HEK293 (cell line): Measurements from ENCODE around the gene FAM120A.

Experiments
- CTCF ChIA-PET: fragments of 350-600 bp; formaldehyde crosslinking; extraction: SDS; loops from one replicate; lab custom pipeline; 2021; ENCODE audit warnings: antibody characterized with exemption; lab: Yijun Ruan, JAX
- POLR2A ChIA-PET: fragments of 300-600 bp; formaldehyde crosslinking; extraction: SDS; loops from one replicate; lab custom pipeline; 2020; ENCODE audit warnings: antibody characterized with exemption, inconsistent platforms; lab: Yijun Ruan, JAX
- H3K27ac ChIP-seq: fragments of 200-500 bp; sonication (Bioruptor generic); 2 replicates; pipeline ENCODE4 v1.5.1; 2014; ENCODE audit warnings: low read depth, low read length, control low read depth, inconsistent platforms; ENCODE audit errors: extremely low read depth
- H3K36me3 ChIP-seq, 2 experiments: fragments of 200-500 bp in 1 of 2; sonication (Bioruptor generic) in 1 of 2; 1 replicate in 1 of 2; 2 replicates in 1 of 2; pipeline ENCODE4 v1.5.1; 2014 to 2017; ENCODE audit warnings: inconsistent platforms in 2 of 2, low read length in 2 of 2; ENCODE audit not compliant: control insufficient read depth in 2 of 2, insufficient read depth in 1 of 2
- H3K4me1 ChIP-seq: fragments of 200-500 bp; sonication (Bioruptor generic); 2 replicates; pipeline ENCODE4 v1.5.1; 2014; ENCODE audit warnings: mild to moderate bottlenecking, low read length, inconsistent platforms; ENCODE audit not compliant: control insufficient read depth, insufficient read depth
- H3K4me3 ChIP-seq: 2 replicates; pipeline ENCODE4 v1.5.1; 2011; ENCODE audit warnings: low read depth, mild to moderate bottlenecking, control low read depth, low read length, moderate library complexity
- H3K9me3 ChIP-seq: fragments of 200-500 bp; sonication (Bioruptor generic); 2 replicates; pipeline ENCODE4 v1.5.1; 2014; ENCODE audit warnings: low read depth, low read length, inconsistent platforms; ENCODE audit not compliant: control insufficient read depth, insufficient read depth
- ATF2 ChIP-seq: fragments of 450-650 bp; formaldehyde crosslinking; IDR thresholded peaks from 2 replicates; pipeline ENCODE4 v1.5.1; 2016; ENCODE audit warnings: missing biosample characterization, missing genetic modification characterization, low read depth
- HOXD13 ChIP-seq: sonication (generic); formaldehyde crosslinking; IDR thresholded peaks from 2 replicates; pipeline ENCODE4 v1.8.0; 2022; ENCODE audit warnings: missing genetic modification reagents, borderline replicate concordance
- KLF10 ChIP-seq: fragments of 450-650 bp; IDR thresholded peaks from 2 replicates; pipeline ENCODE4 v1.5.1; 2018; ENCODE audit warnings: missing biosample characterization, mild to moderate bottlenecking, missing genetic modification characterization
- ZBTB6 ChIP-seq: fragments of 450-650 bp; formaldehyde crosslinking; IDR thresholded peaks from 2 replicates; pipeline ENCODE4 v1.5.1; 2017; ENCODE audit warnings: missing biosample characterization, missing genetic modification characterization
- ZNF114 ChIP-seq: fragments of 450-650 bp; formaldehyde crosslinking; IDR thresholded peaks from 2 replicates; pipeline ENCODE4 v1.5.0; 2017; ENCODE audit warnings: missing biosample characterization, missing genetic modification characterization
- ZNF16 ChIP-seq: fragments of 450-650 bp; formaldehyde crosslinking; IDR thresholded peaks from 2 replicates; pipeline ENCODE4 v1.5.1; 2016; ENCODE audit warnings: low read depth, missing biosample characterization, missing genetic modification characterization
- ZNF18 ChIP-seq: fragments of 450-650 bp; formaldehyde crosslinking; IDR thresholded peaks from 2 replicates; pipeline ENCODE4 v1.5.1; 2016; ENCODE audit warnings: missing biosample characterization, missing genetic modification characterization
- ZNF292 ChIP-seq: fragments of 450-650 bp; formaldehyde crosslinking; IDR thresholded peaks from 2 replicates; pipeline ENCODE4 v1.5.1; 2016; ENCODE audit warnings: low read depth, missing biosample characterization, missing genetic modification characterization, borderline replicate concordance
- ZNF416 ChIP-seq: fragments of 450-650 bp; formaldehyde crosslinking; IDR thresholded peaks from 2 replicates; pipeline ENCODE4 v1.5.1; 2016; ENCODE audit warnings: missing biosample characterization, missing genetic modification characterization
- ZNF510 ChIP-seq: fragments of 450-650 bp; formaldehyde crosslinking; IDR thresholded peaks from 2 replicates; pipeline ENCODE4 v1.5.1; 2018; ENCODE audit warnings: mild to moderate bottlenecking, missing genetic modification characterization, missing biosample characterization; ENCODE audit not compliant: insufficient replicate concordance
- ZNF514 ChIP-seq: fragments of 450-650 bp; formaldehyde crosslinking; IDR thresholded peaks from 2 replicates; pipeline ENCODE4 v1.5.1; 2016; ENCODE audit warnings: missing biosample characterization, missing genetic modification characterization
- ZNF529 ChIP-seq: fragments of 450-650 bp; formaldehyde crosslinking; IDR thresholded peaks from 2 replicates; pipeline ENCODE4 v1.5.1; 2017; ENCODE audit warnings: missing genetic modification characterization, missing biosample characterization; ENCODE audit not compliant: insufficient replicate concordance
- ZNF596 ChIP-seq: fragments of 450-650 bp; IDR thresholded peaks from 2 replicates; pipeline ENCODE4 v1.5.0; 2018; ENCODE audit warnings: missing biosample characterization, mild to moderate bottlenecking, missing genetic modification characterization, moderate library complexity
- ZNF623 ChIP-seq: fragments of 450-650 bp; formaldehyde crosslinking; IDR thresholded peaks from 2 replicates; pipeline ENCODE4 v1.5.1; 2016; ENCODE audit warnings: missing biosample characterization, missing genetic modification characterization
- ZNF629 ChIP-seq: fragments of 450-650 bp; formaldehyde crosslinking; IDR thresholded peaks from 2 replicates; pipeline ENCODE4 v1.5.1; 2017; ENCODE audit warnings: missing biosample characterization, missing genetic modification characterization
- ZNF639 ChIP-seq: fragments of 450-650 bp; formaldehyde crosslinking; IDR thresholded peaks from 2 replicates; pipeline ENCODE4 v1.5.1; 2016; ENCODE audit warnings: missing biosample characterization, missing genetic modification characterization
- ZNF658 ChIP-seq: fragments of 450-650 bp; formaldehyde crosslinking; IDR thresholded peaks from 2 replicates; pipeline ENCODE4; 2016; ENCODE audit warnings: missing biosample characterization, missing genetic modification characterization
- ZNF692 ChIP-seq: fragments of 450-650 bp; formaldehyde crosslinking; IDR thresholded peaks from 2 replicates; pipeline ENCODE4 v1.5.1; 2016; ENCODE audit warnings: missing biosample characterization, missing genetic modification characterization
- ZNF704 ChIP-seq: fragments of 450-650 bp; formaldehyde crosslinking; IDR thresholded peaks from 2 replicates; pipeline ENCODE4 v1.5.1; 2016; ENCODE audit warnings: missing biosample characterization, missing genetic modification characterization
- ZNF747 ChIP-seq: fragments of 450-650 bp; formaldehyde crosslinking; IDR thresholded peaks from 2 replicates; pipeline ENCODE4 v1.5.1; 2016; ENCODE audit warnings: missing biosample characterization, missing genetic modification characterization
- ZSCAN4 ChIP-seq: fragments of 450-650 bp; formaldehyde crosslinking; IDR thresholded peaks from 2 replicates; pipeline ENCODE4 v1.5.1; 2017; ENCODE audit warnings: missing biosample characterization, missing genetic modification characterization

Gene FAM120A

GRCh38 chr9:93596399-93596798 lies 144.9 kb downstream of the FAM120A start:
- no peaks in the 10 kb centered on the region for H3K36me3 ChIP-seq
- CTCF ChIA-PET = no interaction called here
- H3K27ac ChIP-seq = no peak overlapping the region
- POLR2A ChIA-PET = no interaction called here
- peaks cover 8% of the 10 kb centered on the region; the same call in 1 of the 2 replicates for H3K4me1 ChIP-seq
- TF ChIP-seq ZNF658 (tag by site-specific recombination) (no peak), ZNF629 (tag by site-specific recombination) (no peak), ZBTB6 (tag by site-specific recombination) (no peak), ZNF704 (tag by site-specific recombination) (no peak), ZNF510 (tag by site-specific recombination) (no peak), ZNF114 (tag by site-specific recombination) (no peak), ZNF639 (tag by site-specific recombination) (no peak), ZNF692 (tag by site-specific recombination) (no peak), ZNF529 (tag by site-specific recombination) (no peak), ZNF292 (tag by site-specific recombination) (no peak), ZNF16 (tag by site-specific recombination) (no peak), KLF10 (tag by site-specific recombination) (no peak), ZNF416 (tag by site-specific recombination) (no peak), ZNF623 (tag by site-specific recombination) (no peak)
- no peaks in the 10 kb centered on the region for H3K9me3 ChIP-seq
- H3K4me3 ChIP-seq = no peak overlapping the region

GRCh38 chr9:93597142-93597706 lies 145.7 kb downstream of the FAM120A start:
- Histone ChIP-seq H3K9me3 (no peaks in the 10 kb centered on the region), H3K4me3 (no peak overlapping the region), H3K4me1 (peaks cover 8% of the 10 kb centered on the region; the same call in 1 of the 2 replicates), H3K27ac (no peak overlapping the region), H3K36me3 (no peaks in the 10 kb centered on the region)
- CTCF ChIA-PET = no interaction called here
- POLR2A ChIA-PET = no interaction called here
- TF ChIP-seq ATF2 (tag by site-specific recombination) (no peak), ZNF18 (tag by site-specific recombination) (no peak), ZNF596 (tag by site-specific recombination) (no peak), ZSCAN4 (tag by site-specific recombination) (no peak), HOXD13 (no peak), ZNF747 (tag by site-specific recombination) (no peak), ZNF514 (no peak), ZNF416 (tag by site-specific recombination) (no peak), ZNF639 (tag by site-specific recombination) (no peak)
